ENCODE results near the gene STARD10. TPM values are rescaled to one million over a fixed set of nuclear protein-coding genes. Genes with fewer than 3 reads are reported as not detected.

STARD10 gene
- total and polyA plus RNA-seq, 2 of the 8 experiments (the other 6 are each of a cell fraction or from before 2014, with no cell fraction given) = 23.7 to 35.7 TPM

DNA sequence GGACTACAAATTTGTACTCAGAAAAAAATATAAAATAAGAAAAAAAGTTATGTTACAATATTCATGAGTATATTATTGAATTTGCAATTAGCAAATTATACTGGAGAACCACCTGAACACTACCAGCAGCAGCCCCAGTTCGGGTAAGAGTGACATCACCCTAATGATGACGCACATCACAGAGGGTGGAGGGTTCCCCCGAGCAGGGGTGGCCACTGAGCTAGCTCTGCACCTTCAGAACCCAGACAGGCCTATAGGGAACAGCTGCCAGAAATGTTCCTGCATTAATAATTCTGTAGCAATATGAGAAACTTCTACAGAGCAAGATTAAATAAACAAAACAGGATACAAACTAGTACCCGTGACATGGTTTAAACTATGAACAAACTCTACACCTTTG, 24.2 kb downstream of the STARD10 start:
- H3K79me1 ChIP-seq (ENCODE audit: low read depth, low read length) = peaks cover 3% of the 10 kb centered on the region
- CTCF ChIA-PET (ENCODE audit: partially characterized antibody) = interaction anchor here (0.6 to 3.2 kb wide), 8 partner anchors 14 to 408 kb away, joined by 4 to 20 read pairs (median 5); no protein-coding TSS in a partner anchor
- TF ChIP-seq SAP30 (IDR thresholded peaks at IDR 0.05; ENCODE audit: insufficient read depth, insufficient replicate concordance, low read length) = no peak
- no peak for TF ChIP-seq HDAC6 (IDR thresholded peaks at IDR 0.05; ENCODE audit: low read depth, low read length)
- no peak for TF ChIP-seq ATF3 (IDR thresholded peaks at IDR 0.05; ENCODE audit: insufficient read depth, low read depth, low read length)
- no peak for TF ChIP-seq BACH1 (IDR thresholded peaks at IDR 0.05; ENCODE audit: low read length)
- no peak for TF ChIP-seq E2F6 (IDR thresholded peaks at IDR 0.05)
- no peak for TF ChIP-seq CHD2 (IDR thresholded peaks at IDR 0.05; ENCODE audit: low read length)
- TF ChIP-seq RBBP5 (IDR thresholded peaks at IDR 0.05; ENCODE audit: borderline replicate concordance, low read depth, low read length) = no peak
- TF ChIP-seq JUN (IDR thresholded peaks at IDR 0.05; ENCODE audit: low read depth, low read length) = no peak
- TF ChIP-seq POLR2AphosphoS5 (IDR thresholded peaks at IDR 0.05; ENCODE audit: low read depth, low read length) = no peak
- TF ChIP-seq SP2 (IDR thresholded peaks at IDR 0.05; ENCODE audit: low read length) = no peak
- TF ChIP-seq RXRA (IDR thresholded peaks at IDR 0.05; ENCODE audit: insufficient read depth, low read depth, low read length) = no peak
- no peak for TF ChIP-seq CTBP2 (IDR thresholded peaks at IDR 0.05; ENCODE audit: borderline replicate concordance, insufficient read depth, insufficient read length, low read length)
- no peak for TF ChIP-seq EP300 (IDR thresholded peaks at IDR 0.05; ENCODE audit: borderline replicate concordance in 1 of 2, low read depth in 2 of 2, low read length in 2 of 2)

More for the DNA sequence above, 24.2 kb downstream of the STARD10 start:
- Histone ChIP-seq H3K9me3 (ENCODE audit: insufficient read depth in 2 of 2, low read depth in 1 of 2, low read length in 1 of 2) (no peaks in the 10 kb centered on the region), H2BK120ac (replicated peaks; ENCODE audit: low read depth, low read length) (no peak overlapping the region), H3K27me3 (replicated peaks in 1 of 4; ENCODE audit: control insufficient read depth in 3 of 4, extremely low read depth in 1 of 4, insufficient read depth in 3 of 4, low read length in 3 of 4) (no peaks in the 10 kb centered on the region), H2AFZ (ENCODE audit: low read length) (no peak overlapping the region), H3K4me3 (ENCODE audit: extremely low read depth in 1 of 4, insufficient read depth in 2 of 4, low read depth in 3 of 4, low read length in 4 of 4) (no peak overlapping the region), H3K14ac (ENCODE audit: insufficient read length) (no peak overlapping the region), H3K4me2 (ENCODE audit: insufficient read depth in 1 of 2, low read depth in 2 of 2, low read length in 2 of 2) (no peak overlapping the region), H3K9ac (replicated peaks in 1 of 4; ENCODE audit: extremely low read depth in 1 of 4, low read depth in 3 of 4, low read length in 3 of 4) (no peak overlapping the region), H2BK12ac (ENCODE audit: low read depth, low read length) (no peak overlapping the region), H3K23me2 (ENCODE audit: low read depth, low read length) (no peaks in the 10 kb centered on the region), H2AK5ac (ENCODE audit: low read depth, low read length) (no peak overlapping the region), H3K4me1 (replicated peaks in 1 of 4; ENCODE audit: control insufficient read depth in 3 of 4, insufficient read depth in 4 of 4, low read length in 3 of 4) (peaks cover 0 to 19% (median 10%) of the 10 kb centered on the region in 4 experiments; a peak in 5 of 7 replicates), H2BK20ac (ENCODE audit: low read length) (no peak overlapping the region), H4K20me1 (replicated peaks in 1 of 2; ENCODE audit: control insufficient read depth in 1 of 2, insufficient read depth in 2 of 2, low read length in 2 of 2) (no peaks in the 10 kb centered on the region), H3K27ac (ENCODE audit: low read depth, low read length) (no peak overlapping the region), H3K18ac (ENCODE audit: extremely low read depth, low read length) (no peak overlapping the region), H3K56ac (replicated peaks; ENCODE audit: insufficient read length, low read depth, low read length) (no peak overlapping the region), H3K79me2 (ENCODE audit: control insufficient read depth in 1 of 2, insufficient read depth in 2 of 2, low read length in 2 of 2) (no peaks in the 10 kb centered on the region), H2BK15ac (ENCODE audit: low read length) (no peak overlapping the region), H4K8ac (ENCODE audit: extremely low read depth, insufficient read depth, low read length) (no peak overlapping the region), H3K4ac (replicated peaks; ENCODE audit: insufficient read length, low read depth, low read length) (no peak overlapping the region), H4K5ac (ENCODE audit: insufficient read length, low read depth, low read length) (no peak overlapping the region), H2BK5ac (ENCODE audit: low read depth, low read length) (no peak overlapping the region), H3K36me3 (ENCODE audit: control insufficient read depth in 2 of 4, insufficient read depth in 4 of 4, low read length in 3 of 4) (no peaks in the 10 kb centered on the region), H3K23ac (ENCODE audit: insufficient read length) (no peak overlapping the region), H4K91ac (replicated peaks; ENCODE audit: insufficient read length, low read length) (no peak overlapping the region)
- POLR2A ChIA-PET (ENCODE audit: partially characterized antibody) = interaction anchor here (1.6 kb wide), 1 partner anchor 13 kb away, joined by 5 read pairs; no protein-coding TSS in a partner anchor
- no peak for DNase-seq (ENCODE audit: low read depth in 1 of 2, low spot score in 2 of 2)
- 89% methylated on average over 4 of the region's 4 CpGs; no CpG with 5 or more reads in 1 of the 2 experiments for WGBS, 2 experiments (ENCODE audit: extremely low coverage in 1 of 2, insufficient coverage in 1 of 2, insufficient read length in 1 of 2, insufficient replicate concordance in 2 of 2, low coverage in 1 of 2, low lambda C conversion rate in 2 of 2, missing lambda C conversion rate in 1 of 2)
- no peak for FAIRE-seq

All from H1 (cell line).